Natural killer cell (primary cell): Measurements from ENCODE around the gene HMG20B. TPM values are rescaled to one million over a fixed set of nuclear protein-coding genes. Genes with fewer than 3 reads are reported as not detected.
A peak's percentile ranks its signal among the peaks of the same experiment; 100 is the strongest.

Experiments
- ATAC-seq, 3 donors: fragments of 150-1000 bp in 2 of 3; fragments of 200-7000 bp in 1 of 3; cut with Tn5 transposase; 1 replicate in 1 of 3; 2 replicates in 2 of 3; pipeline ENCODE4 v1.10.0; 2021; ENCODE audit warnings: mild to moderate bottlenecking in 2 of 3, moderate library complexity in 2 of 3
- DNase-seq, 2 donors: peaks; one replicate each; pipeline versions ENCODE4 v3.0.0 to v3.0.0-alpha.2; 2013 to 2021; ENCODE audit warnings: mixed read lengths in 1 of 2
- H3K27ac ChIP-seq: one replicate; pipeline ENCODE4 v1.5.1; 2013; ENCODE audit warnings: mild to moderate bottlenecking, low read length
- H3K27me3 ChIP-seq: one replicate; pipeline ENCODE4 v1.6.1; 2013; ENCODE audit warnings: low read length; ENCODE audit not compliant: control insufficient read depth, insufficient read depth
- H3K36me3 ChIP-seq: one replicate; pipeline ENCODE4 v1.6.1; 2013; ENCODE audit warnings: low read length; ENCODE audit not compliant: control insufficient read depth, insufficient read depth
- H3K4me1 ChIP-seq: one replicate; pipeline ENCODE4 v1.6.1; 2013; ENCODE audit warnings: low read length; ENCODE audit not compliant: control insufficient read depth, insufficient read depth
- H3K4me3 ChIP-seq: one replicate; pipeline ENCODE4 v1.5.1; 2013; ENCODE audit warnings: low read length
- H3K9me3 ChIP-seq: one replicate; pipeline ENCODE4 v1.6.1; 2013; ENCODE audit warnings: low read length; ENCODE audit not compliant: control insufficient read depth, insufficient read depth
- H3K27ac Mint-ChIP-seq, 2 donors: one replicate each; pipeline ENCODE4 v1.8.0; 2022; ENCODE audit warnings: mild to moderate bottlenecking in 2 of 2, mixed read lengths in 2 of 2, moderate library complexity in 1 of 2
- H3K27me3 Mint-ChIP-seq, 2 donors: one replicate each; pipeline ENCODE4 v1.8.0; 2022; ENCODE audit warnings: low read depth in 2 of 2, mixed read lengths in 2 of 2
- H3K36me3 Mint-ChIP-seq: one replicate; pipeline ENCODE4 v1.8.0; 2022; ENCODE audit warnings: mixed read lengths
- H3K4me1 Mint-ChIP-seq, 2 donors: one replicate each; pipeline ENCODE4 v1.8.0; 2022; ENCODE audit warnings: mixed read lengths in 2 of 2
- H3K4me3 Mint-ChIP-seq: one replicate; pipeline ENCODE4 v1.8.0; 2022; ENCODE audit warnings: mild to moderate bottlenecking, moderate library complexity, mixed read lengths
- H3K9me3 Mint-ChIP-seq, 2 donors: one replicate each; pipeline ENCODE4 v1.8.0; 2022; ENCODE audit warnings: mixed read lengths in 2 of 2
- WGBS: methylation state at CpG from one replicate; pipeline ENCODE4 v1.1.7; 2013; ENCODE audit warnings: missing lambda C conversion rate; ENCODE audit not compliant: insufficient coverage; 5-methylcytosine and 5-hydroxymethylcytosine counted together
- intact Hi-C: fragments of 100-400 bp; cut with micrococcal nuclease; formaldehyde crosslinking; loops from one replicate; pipeline ENCODE4 v1.14.2; 2022
- total RNA-seq, 4 donors: library from RNA; stranded (reverse); fragments of 120-200 nt in 1 of 4; gene quantifications; one replicate each; pipeline versions ENCODE4 v1.2.3 to v1.2.4, GENCODE V29; 2013 to 2022
- TF ChIP-seq, protein P1 (sequence below): fragments of 200-600 bp; IDR thresholded peaks from one replicate; pipeline ENCODE4 v1.8.0; 2022; ENCODE audit warnings: antibody characterized with exemption

Gene HMG20B
- total RNA-seq, 3 donors from 2014 or later (not counting 1 experiment from before 2014, with no cell fraction given) = 45.8 to 57.5 (median 52.1) TPM

DNA sequence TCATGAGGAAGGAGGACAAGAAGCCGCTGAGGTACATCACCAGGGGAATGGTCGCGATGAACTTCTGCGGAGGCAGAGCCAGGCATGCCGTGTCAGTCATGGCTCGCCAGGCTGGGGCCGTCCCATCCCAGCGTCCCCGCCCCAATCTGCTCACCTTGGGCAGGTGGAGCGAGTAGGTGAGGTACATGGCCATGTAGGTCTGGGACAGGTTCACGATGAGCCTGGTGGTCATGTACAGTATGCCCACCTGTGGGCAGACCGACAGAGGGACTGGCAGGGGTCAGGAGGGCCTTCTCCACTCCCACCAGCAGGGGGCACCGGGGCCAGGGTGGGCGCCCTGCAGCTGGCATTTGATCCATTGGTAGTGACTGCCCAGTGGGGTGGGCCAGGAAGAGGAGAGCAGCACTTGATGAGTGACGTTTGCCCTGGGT lies 25.4 kb upstream of the HMG20B start:
- H3K9me3 ChIP-seq = no peaks in the 10 kb centered on the region
- peaks cover 27% of the 10 kb centered on the region for H3K36me3 ChIP-seq
- H3K27me3 Mint-ChIP-seq = no peaks in the 10 kb centered on the region
- H3K27ac ChIP-seq = no peak overlapping the region
- no peak overlapping the region for H3K4me3 Mint-ChIP-seq
- 92% methylated on average over 15 of the region's 15 CpGs for WGBS
- TF ChIP-seq, protein P1, sequence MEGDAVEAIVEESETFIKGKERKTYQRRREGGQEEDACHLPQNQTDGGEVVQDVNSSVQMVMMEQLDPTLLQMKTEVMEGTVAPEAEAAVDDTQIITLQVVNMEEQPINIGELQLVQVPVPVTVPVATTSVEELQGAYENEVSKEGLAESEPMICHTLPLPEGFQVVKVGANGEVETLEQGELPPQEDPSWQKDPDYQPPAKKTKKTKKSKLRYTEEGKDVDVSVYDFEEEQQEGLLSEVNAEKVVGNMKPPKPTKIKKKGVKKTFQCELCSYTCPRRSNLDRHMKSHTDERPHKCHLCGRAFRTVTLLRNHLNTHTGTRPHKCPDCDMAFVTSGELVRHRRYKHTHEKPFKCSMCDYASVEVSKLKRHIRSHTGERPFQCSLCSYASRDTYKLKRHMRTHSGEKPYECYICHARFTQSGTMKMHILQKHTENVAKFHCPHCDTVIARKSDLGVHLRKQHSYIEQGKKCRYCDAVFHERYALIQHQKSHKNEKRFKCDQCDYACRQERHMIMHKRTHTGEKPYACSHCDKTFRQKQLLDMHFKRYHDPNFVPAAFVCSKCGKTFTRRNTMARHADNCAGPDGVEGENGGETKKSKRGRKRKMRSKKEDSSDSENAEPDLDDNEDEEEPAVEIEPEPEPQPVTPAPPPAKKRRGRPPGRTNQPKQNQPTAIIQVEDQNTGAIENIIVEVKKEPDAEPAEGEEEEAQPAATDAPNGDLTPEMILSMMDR = peak; percentile 53
- ATAC-seq = no peak
- peaks cover 14% of the 10 kb centered on the region for H3K4me1 ChIP-seq
- no peak overlapping the region for H3K4me3 ChIP-seq
- no peaks in the 10 kb centered on the region for H3K9me3 Mint-ChIP-seq
- H3K36me3 Mint-ChIP-seq = no peaks in the 10 kb centered on the region
- peaks cover 0 to 19% of the 10 kb centered on the region in 2 donors for H3K4me1 Mint-ChIP-seq
- H3K27me3 ChIP-seq = no peaks in the 10 kb centered on the region
- H3K27ac Mint-ChIP-seq = peak overlapping the region in 1 of 2 donors; percentile 56
- intact Hi-C loops = no loop called here
- DNase-seq = peak in 1 of 2 donors; percentile 49

DNA sequence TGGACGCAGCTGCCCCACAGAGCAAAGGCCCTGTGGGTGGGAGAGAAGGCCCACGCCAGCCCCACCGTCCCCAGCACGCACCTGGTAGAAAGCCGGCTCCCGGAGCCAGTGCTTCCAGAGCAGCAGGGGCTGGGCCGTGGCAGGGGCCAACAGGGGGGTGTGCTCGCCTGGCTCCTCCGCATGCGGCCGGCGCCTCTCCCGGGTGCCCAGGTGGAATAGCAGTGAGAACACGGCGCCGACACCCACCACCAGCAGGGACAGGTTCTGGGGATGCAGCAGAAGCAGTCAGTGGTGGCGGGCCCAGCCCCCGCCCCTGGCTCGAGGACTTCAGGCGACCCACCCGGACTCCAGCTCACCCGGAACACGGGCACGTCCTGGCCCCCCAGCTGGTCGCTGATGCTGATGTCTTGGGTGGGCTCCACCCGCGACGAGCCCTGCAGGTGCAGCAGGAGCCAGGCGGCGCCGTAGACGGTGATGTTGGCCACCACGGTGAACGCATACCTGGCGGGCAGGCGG lies 24.9 kb upstream of the HMG20B start:
- Histone ChIP-seq H3K36me3 (peaks cover 27% of the 10 kb centered on the region), H3K27me3 (no peaks in the 10 kb centered on the region), H3K27ac (no peak overlapping the region), H3K4me3 (no peak overlapping the region), H3K9me3 (no peaks in the 10 kb centered on the region), H3K4me1 (peaks cover 19% of the 10 kb centered on the region)
- no peaks in the 10 kb centered on the region for H3K27me3 Mint-ChIP-seq
- H3K4me3 Mint-ChIP-seq = no peak overlapping the region
- H3K27ac Mint-ChIP-seq = peak overlapping the region in 1 of 2 donors; percentile 56
- H3K4me1 Mint-ChIP-seq = peaks cover 0 to 19% of the 10 kb centered on the region in 2 donors
- intact Hi-C loops = no loop called here
- WGBS = 94% methylated on average over 36 of the region's 36 CpGs
- no peak for DNase-seq
- no peaks in the 10 kb centered on the region for H3K36me3 Mint-ChIP-seq
- ATAC-seq = no peak
- TF ChIP-seq, protein P1 = peak; percentile 23
- no peaks in the 10 kb centered on the region for H3K9me3 Mint-ChIP-seq

DNA sequence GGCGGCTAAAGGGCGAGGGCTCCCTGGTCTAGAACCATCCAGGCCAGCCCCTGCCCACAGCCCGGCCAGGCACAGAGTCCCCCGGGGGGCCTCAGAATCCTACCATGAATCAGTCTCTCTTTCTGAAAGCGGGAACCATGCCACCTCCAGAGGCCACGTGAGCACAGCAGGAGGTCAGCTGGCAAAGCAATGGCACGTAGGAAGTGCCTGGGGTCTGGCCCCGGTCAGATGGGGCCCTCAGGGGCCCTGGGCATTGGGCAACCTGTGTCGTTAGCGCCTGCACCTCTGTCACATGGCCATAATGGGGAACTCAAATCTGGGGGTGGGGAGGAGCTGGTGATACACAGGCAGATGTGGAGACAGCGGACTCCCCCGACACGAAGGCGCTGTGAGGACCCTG lies 24.1 kb upstream of the HMG20B start:
- no peak overlapping the region for H3K27ac Mint-ChIP-seq
- WGBS = 86% methylated on average over 14 of the region's 14 CpGs

More for the DNA sequence above, 24.1 kb upstream of the HMG20B start:
- Mint-ChIP-seq H3K4me3 (no peak overlapping the region), H3K36me3 (no peaks in the 10 kb centered on the region), H3K27me3 (no peaks in the 10 kb centered on the region), H3K4me1 (peaks cover 0 to 23% of the 10 kb centered on the region in 2 donors), H3K9me3 (no peaks in the 10 kb centered on the region)
- H3K4me1 ChIP-seq = peaks cover 25% of the 10 kb centered on the region
- H3K27ac ChIP-seq = no peak overlapping the region
- intact Hi-C loops = no loop called here
- TF ChIP-seq, protein P1 = no peak
- DNase-seq (no peak), ATAC-seq (peak in 2 of 3 donors; percentile 14 to 44)
- H3K9me3 ChIP-seq = no peaks in the 10 kb centered on the region
- peaks cover 27% of the 10 kb centered on the region for H3K36me3 ChIP-seq
- no peak overlapping the region for H3K4me3 ChIP-seq
- H3K27me3 ChIP-seq = no peaks in the 10 kb centered on the region
